DOHH2 (cell line): Measurements from ENCODE around the gene PRXL2A.

Experiments
- H3F3A ChIP-seq: fragments of 200-600 bp; sonication (generic), shearing (Covaris generic); 2 replicates; pipeline ENCODE4 v1.6.0; 2016; ENCODE audit warnings: antibody characterized with exemption, mild to moderate bottlenecking; ENCODE audit not compliant: control insufficient read depth, insufficient read depth
- H3K27ac ChIP-seq: fragments of 200-600 bp; sonication (generic); 2 replicates; pipeline ENCODE4 v1.5.1; 2014; ENCODE audit warnings: low read depth, mild to moderate bottlenecking, low read length, moderate library complexity
- H3K27me3 ChIP-seq: fragments of 200-600 bp; sonication (generic); 2 replicates; pipeline ENCODE4 v1.6.1; 2014; ENCODE audit warnings: mild to moderate bottlenecking, low read length, mixed read lengths; ENCODE audit not compliant: control insufficient read depth
- H3K36me3 ChIP-seq: fragments of 200-600 bp; sonication (generic); 2 replicates; pipeline ENCODE4 v1.6.1; 2014; ENCODE audit warnings: mild to moderate bottlenecking, low read length, moderate library complexity, mixed read lengths; ENCODE audit not compliant: control insufficient read depth
- H3K4me1 ChIP-seq: fragments of 200-600 bp; sonication (generic); 2 replicates; pipeline ENCODE4 v1.6.1; 2014; ENCODE audit warnings: mild to moderate bottlenecking, low read length, mixed read lengths; ENCODE audit not compliant: control insufficient read depth
- H3K4me2 ChIP-seq: fragments of 200-600 bp; sonication (generic); 2 replicates; pipeline ENCODE4 v1.6.0; 2014; ENCODE audit warnings: mild to moderate bottlenecking, low read length, moderate library complexity
- H3K4me3 ChIP-seq: fragments of 200-600 bp; sonication (generic); 2 replicates; pipeline ENCODE4 v1.5.1; 2014; ENCODE audit warnings: mild to moderate bottlenecking, low read length, mixed read lengths
- H3K79me2 ChIP-seq: fragments of 200-600 bp; sonication (generic); 2 replicates; pipeline ENCODE4 v1.6.1; 2014; ENCODE audit warnings: mild to moderate bottlenecking, low read length, mixed read lengths; ENCODE audit not compliant: control insufficient read depth
- H3K9me2 ChIP-seq: fragments of 200-600 bp; sonication (generic); replicated peaks from 2 replicates; pipeline ENCODE4 v1.6.1; 2014; ENCODE audit warnings: mild to moderate bottlenecking, low read length, mixed read lengths; ENCODE audit not compliant: control insufficient read depth
- H3K9me3 ChIP-seq: fragments of 200-600 bp; sonication (generic); 2 replicates; pipeline ENCODE4 v1.6.1; 2014; ENCODE audit warnings: antibody characterized with exemption, low read length, mixed read lengths; ENCODE audit not compliant: control insufficient read depth, insufficient read depth
- H4K20me1 ChIP-seq: fragments of 200-600 bp; sonication (generic); 2 replicates; pipeline ENCODE4 v1.6.0; 2014; ENCODE audit warnings: low read depth, mild to moderate bottlenecking, antibody characterized with exemption, low read length, moderate library complexity; ENCODE audit not compliant: control insufficient read depth, insufficient read depth
- CTCF ChIP-seq: fragments of 200-600 bp; sonication (generic); IDR thresholded peaks from one replicate; pipeline ENCODE4 v1.5.1; 2014; ENCODE audit warnings: antibody characterized with exemption, mild to moderate bottlenecking, low read depth, low read length; ENCODE audit not compliant: poor library complexity, severe bottlenecking
- EZH2phosphoT487 ChIP-seq: fragments of 200-600 bp; sonication (generic); IDR thresholded peaks from 2 replicates; pipeline ENCODE4 v1.6.1; 2017; ENCODE audit warnings: borderline replicate concordance, mild to moderate bottlenecking, antibody characterized with exemption, low read length, moderate library complexity, mixed read lengths

PRXL2A gene

GRCh38 chr10:80405626-80406025 is 2.7 kb upstream of the PRXL2A start:
- Histone ChIP-seq H3K79me2 (no peaks in the 10 kb centered on the region), H3K4me1 (peaks cover 15% of the 10 kb centered on the region), H3K36me3 (no peaks in the 10 kb centered on the region), H3K9me3 (no peaks in the 10 kb centered on the region), H3K27ac (no peak overlapping the region), H3K4me2 (no peak overlapping the region), H3K27me3 (peaks cover 8% of the 10 kb centered on the region), H4K20me1 (no peaks in the 10 kb centered on the region), H3K9me2 (no peaks in the 10 kb centered on the region), H3F3A (no peaks in the 10 kb centered on the region), H3K4me3 (no peak overlapping the region)
- TF ChIP-seq CTCF (no peak), EZH2phosphoT487 (no peak)

- peaks cover 8% of the 10 kb centered on the region for H3K27me3 ChIP-seq
- no peak overlapping the region for H3K27ac ChIP-seq
- no peaks in the 10 kb centered on the region for H3F3A ChIP-seq
- no peaks in the 10 kb centered on the region for H4K20me1 ChIP-seq
- no peaks in the 10 kb centered on the region for H3K79me2 ChIP-seq
- H3K4me1 ChIP-seq, result peaks cover 15% of the 10 kb centered on the region
- no peak overlapping the region for H3K4me3 ChIP-seq
- H3K4me2 ChIP-seq, result no peak overlapping the region
- H3K9me3 ChIP-seq, result no peaks in the 10 kb centered on the region
- TF ChIP-seq CTCF, result no peak
- TF ChIP-seq EZH2phosphoT487, result no peak
- H3K9me2 ChIP-seq, result no peaks in the 10 kb centered on the region
- no peaks in the 10 kb centered on the region for H3K36me3 ChIP-seq
Measured at GRCh38 chr10:80406204-80406603, 2.1 kb upstream of the PRXL2A start.

GRCh38 chr10:80407812-80408241 is 524 bp upstream of the PRXL2A start:
- Histone ChIP-seq H3K27ac (no peak overlapping the region), H3K4me2 (peak overlapping the region; percentile 88), H3K4me3 (peak overlapping the region; percentile 78), H3F3A (no peaks in the 10 kb centered on the region), H4K20me1 (no peaks in the 10 kb centered on the region), H3K9me2 (no peaks in the 10 kb centered on the region), H3K4me1 (peaks cover 15% of the 10 kb centered on the region), H3K79me2 (no peaks in the 10 kb centered on the region), H3K27me3 (peaks cover 8% of the 10 kb centered on the region), H3K9me3 (no peaks in the 10 kb centered on the region), H3K36me3 (no peaks in the 10 kb centered on the region)
- TF ChIP-seq EZH2phosphoT487 (no peak), CTCF (no peak)
